CD4-positive, alpha-beta memory T cell (primary cell): Measurements from ENCODE around the gene ZNF396. TPM values are rescaled to one million over a fixed set of nuclear protein-coding genes. Genes with fewer than 3 reads are reported as not detected.

ENCODE experiments used
- CTCF ChIA-PET: fragments of 350-600 bp; sonication (Branson Sonifier 250); formaldehyde crosslinking; loops from one replicate; lab custom pipeline; 2021; ENCODE audit warnings: inconsistent platforms; ENCODE audit not compliant: partially characterized antibody; lab: Charles Lee
- POLR2A ChIA-PET: fragments of 350-600 bp; sonication (Branson Sonifier 250); formaldehyde crosslinking; loops from one replicate; lab custom pipeline; 2021; ENCODE audit not compliant: partially characterized antibody; lab: Charles Lee
- DNase-seq, 5 donors: peaks; one replicate each; pipeline versions ENCODE4 v3.0.0 to v3.0.0-alpha.2; 2020 to 2022; ENCODE audit warnings: mixed read lengths in 1 of 5
- H3K27ac ChIP-seq: one replicate; pipeline ENCODE4 v1.7.0; 2013; ENCODE audit warnings: low read depth, low read length
- H3K27me3 ChIP-seq: 2 replicates; pipeline ENCODE4 v1.7.0; 2013; ENCODE audit warnings: mild to moderate bottlenecking, low read length, moderate library complexity; ENCODE audit not compliant: insufficient read depth
- H3K36me3 ChIP-seq: 2 replicates; pipeline ENCODE4 v1.7.0; 2013; ENCODE audit warnings: mild to moderate bottlenecking, low read length, moderate library complexity; ENCODE audit not compliant: insufficient read depth
- H3K4me1 ChIP-seq: 2 replicates; pipeline ENCODE4 v1.7.0; 2013; ENCODE audit warnings: mild to moderate bottlenecking, low read length, moderate library complexity; ENCODE audit not compliant: insufficient read depth
- H3K4me3 ChIP-seq, 2 donors: one replicate each; pipeline ENCODE4 v1.7.0; 2013; ENCODE audit warnings: low read length in 2 of 2, mild to moderate bottlenecking in 1 of 2
- H3K9me3 ChIP-seq, 2 donors: one replicate each; pipeline ENCODE4 v1.7.0; 2013; ENCODE audit warnings: low read length in 2 of 2, control low read depth in 1 of 2; ENCODE audit not compliant: control insufficient read depth in 1 of 2
- H3K27ac Mint-ChIP-seq, 7 donors: one replicate each; pipeline ENCODE4 v1.8.0; 2020 to 2021; ENCODE audit warnings: mixed read lengths in 7 of 7, mild to moderate bottlenecking in 6 of 7, inconsistent platforms in 3 of 7, moderate library complexity in 3 of 7
- H3K27me3 Mint-ChIP-seq, 2 donors: one replicate each; pipeline ENCODE4 v1.8.0; 2020 to 2021; ENCODE audit warnings: mixed read lengths in 2 of 2
- H3K36me3 Mint-ChIP-seq, 2 donors: one replicate each; pipeline ENCODE4 v1.8.0; 2020 to 2021; ENCODE audit warnings: mixed read lengths in 2 of 2, inconsistent platforms in 1 of 2, mild to moderate bottlenecking in 1 of 2
- H3K4me1 Mint-ChIP-seq, 4 donors: one replicate each; pipeline ENCODE4 v1.8.0; 2020 to 2021; ENCODE audit warnings: mixed read lengths in 4 of 4, mild to moderate bottlenecking in 1 of 4
- H3K4me3 Mint-ChIP-seq, 8 donors: one replicate each; pipeline ENCODE4 v1.8.0; 2020 to 2021; ENCODE audit warnings: mixed read lengths in 8 of 8, mild to moderate bottlenecking in 7 of 8, moderate library complexity in 6 of 8, inconsistent platforms in 3 of 8
- H3K9me3 Mint-ChIP-seq, 8 donors: one replicate each; pipeline ENCODE4 v1.8.0; 2020 to 2021; ENCODE audit warnings: mixed read lengths in 8 of 8, mild to moderate bottlenecking in 5 of 8, inconsistent platforms in 3 of 8, moderate library complexity in 1 of 8
- intact Hi-C: fragments of 100-400 bp; cut with micrococcal nuclease; formaldehyde crosslinking; loops from one replicate; pipeline ENCODE4 v1.15.1; 2023
- polyA plus RNA-seq, 2 donors: library from polyadenylated mRNA; unstranded; fragments of 300-500 nt; fragmentation: Illumina TruSeq; gene quantifications; one replicate each; pipeline ENCODE4 v1.2.3, GENCODE V29; 2021
- total RNA-seq, 2 experiments: library from RNA; stranded (reverse); gene quantifications; one replicate each; pipeline ENCODE4 v1.2.3, GENCODE V29; 2021

The ZNF396 gene
- total and polyA plus RNA-seq, 4 experiments from 2014 or later: 1.1 to 7.3 (median 3.5) TPM

DNA sequence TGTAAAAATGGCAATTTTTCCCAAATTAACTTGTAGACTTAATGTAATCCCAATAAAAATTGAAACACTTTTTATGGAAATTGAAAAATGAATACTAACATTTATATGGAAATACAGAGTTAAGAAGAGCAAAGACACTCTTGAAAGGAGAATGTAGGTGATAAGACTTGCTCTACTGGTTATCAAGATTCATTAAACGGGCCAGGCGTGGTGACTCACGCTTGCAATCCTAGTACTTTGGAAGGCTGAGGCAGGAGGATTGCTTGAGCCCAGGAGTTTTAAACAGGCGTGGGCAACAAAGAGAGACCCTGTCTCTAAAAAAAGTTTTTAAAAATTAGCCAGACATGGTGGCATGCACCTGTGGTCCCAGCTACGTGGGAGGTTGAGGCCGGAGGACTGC, 29.5 kb upstream of the ZNF396 start:
- intact Hi-C loops: loop anchor here (1.0 kb wide), 1 partner anchor 175 kb away; no protein-coding TSS in a partner anchor
- Histone ChIP-seq H3K27ac (no peak overlapping the region), H3K27me3 (no peaks in the 10 kb centered on the region), H3K36me3 (no peaks in the 10 kb centered on the region), H3K9me3 (no peaks in the 10 kb centered on the region), H3K4me1 (no peaks in the 10 kb centered on the region), H3K4me3 (no peak overlapping the region)
- Mint-ChIP-seq H3K4me1 (peaks cover 0 to 3% (median 2%) of the 10 kb centered on the region in 4 donors), H3K27ac (no peak overlapping the region), H3K4me3 (no peak overlapping the region), H3K36me3 (no peaks in the 10 kb centered on the region), H3K27me3 (peaks cover 2 to 8% of the 10 kb centered on the region in 2 donors), H3K9me3 (no peaks in the 10 kb centered on the region)
- no peak for DNase-seq
- POLR2A ChIA-PET: no interaction called here
- CTCF ChIA-PET: interaction anchor here (1.2 kb wide), 2 partner anchors 9 to 174 kb away, joined by 4 read pairs; no protein-coding TSS in a partner anchor

- DNase-seq: no peak
- Histone ChIP-seq H3K4me1 (no peaks in the 10 kb centered on the region), H3K4me3 (no peak overlapping the region), H3K36me3 (no peaks in the 10 kb centered on the region), H3K27ac (no peak overlapping the region), H3K9me3 (no peaks in the 10 kb centered on the region), H3K27me3 (peaks cover 5% of the 10 kb centered on the region)
- H3K27ac Mint-ChIP-seq: no peak overlapping the region
- no peaks in the 10 kb centered on the region for H3K36me3 Mint-ChIP-seq
- ChIA-PET CTCF (interaction anchor here (1.1 to 5.7 kb wide), 3 partner anchors 9 to 12 kb away, joined by 4 to 35 read pairs (median 4); no protein-coding TSS in a partner anchor), POLR2A (no interaction called here)
- H3K4me3 Mint-ChIP-seq: no peak overlapping the region
- H3K27me3 Mint-ChIP-seq: peaks cover 14 to 19% of the 10 kb centered on the region in 2 donors
- peaks cover 0 to under 1% (median 0%) of the 10 kb centered on the region in 8 donors for H3K9me3 Mint-ChIP-seq
- intact Hi-C loops: no loop called here
- no peaks in the 10 kb centered on the region for H3K4me1 Mint-ChIP-seq
Observed at GRCh38 chr18:35397976-35398375, 20.8 kb upstream of the ZNF396 start.

GRCh38 chr18:35393716-35394115, 16.6 kb upstream of the ZNF396 start:
- H3K4me3 ChIP-seq: no peak overlapping the region
- no peaks in the 10 kb centered on the region for H3K36me3 ChIP-seq
- Mint-ChIP-seq H3K27me3 (peaks cover 11 to 25% of the 10 kb centered on the region in 2 donors), H3K9me3 (peaks cover 0 to 4% (median 0%) of the 10 kb centered on the region in 8 donors), H3K4me3 (no peak overlapping the region), H3K27ac (no peak overlapping the region), H3K4me1 (no peaks in the 10 kb centered on the region), H3K36me3 (no peaks in the 10 kb centered on the region)
- H3K9me3 ChIP-seq: no peaks in the 10 kb centered on the region
- H3K4me1 ChIP-seq: no peaks in the 10 kb centered on the region
- CTCF ChIA-PET: no interaction called here
- H3K27me3 ChIP-seq: peaks cover 1% of the 10 kb centered on the region
- intact Hi-C loops: no loop called here
- POLR2A ChIA-PET: no interaction called here
- no peak for DNase-seq
- H3K27ac ChIP-seq: no peak overlapping the region

DNA sequence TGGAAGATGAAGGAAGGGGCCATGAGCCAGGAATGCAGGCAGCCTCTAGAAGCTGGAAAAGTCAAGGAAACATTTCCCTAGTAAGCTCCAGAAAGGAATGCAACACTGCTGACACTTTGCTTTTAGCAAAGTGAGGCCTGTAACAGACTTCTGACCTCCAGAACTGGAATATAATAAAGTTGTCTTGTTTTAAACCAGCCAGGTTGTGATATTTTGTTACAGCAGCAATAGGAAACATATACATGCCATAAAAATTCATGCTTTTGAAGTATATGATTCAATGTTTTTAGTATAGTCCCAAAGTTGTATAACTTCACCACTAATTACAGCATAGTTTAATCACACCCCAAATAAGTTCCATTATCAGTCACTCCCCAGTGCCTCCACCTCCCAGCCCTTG, 15.2 kb upstream of the ZNF396 start:
- H3K4me1 Mint-ChIP-seq: no peaks in the 10 kb centered on the region
- H3K27me3 Mint-ChIP-seq: peaks cover 7 to 29% of the 10 kb centered on the region in 2 donors
- H3K9me3 Mint-ChIP-seq: peaks cover 0 to 4% (median 0%) of the 10 kb centered on the region in 8 donors
- Histone ChIP-seq H3K27me3 (peaks cover 5% of the 10 kb centered on the region), H3K36me3 (no peaks in the 10 kb centered on the region), H3K27ac (no peak overlapping the region), H3K9me3 (no peaks in the 10 kb centered on the region), H3K4me3 (no peak overlapping the region), H3K4me1 (no peaks in the 10 kb centered on the region)
- CTCF ChIA-PET: interaction anchor here (1.0 kb wide), 1 partner anchor 15 kb away, joined by 3 read pairs; no protein-coding TSS in a partner anchor
- POLR2A ChIA-PET: no interaction called here
- intact Hi-C loops: no loop called here
- H3K36me3 Mint-ChIP-seq: no peaks in the 10 kb centered on the region
- no peak for DNase-seq
- no peak overlapping the region for H3K27ac Mint-ChIP-seq
- no peak overlapping the region for H3K4me3 Mint-ChIP-seq

- no peaks in the 10 kb centered on the region for H3K36me3 ChIP-seq
- CTCF ChIA-PET: interaction anchor here (0.7 kb wide), 1 partner anchor 12 kb away, joined by 3 read pairs; no protein-coding TSS in a partner anchor
- Mint-ChIP-seq H3K27me3 (peaks cover 5 to 31% of the 10 kb centered on the region in 2 donors), H3K27ac (no peak overlapping the region), H3K4me1 (peaks cover 0 to 4% (median 2%) of the 10 kb centered on the region in 4 donors), H3K36me3 (no peaks in the 10 kb centered on the region), H3K4me3 (no peak overlapping the region), H3K9me3 (peaks cover 0 to 4% (median 0%) of the 10 kb centered on the region in 8 donors)
- H3K27ac ChIP-seq: no peak overlapping the region
- POLR2A ChIA-PET: no interaction called here
- peaks cover 5% of the 10 kb centered on the region for H3K4me1 ChIP-seq
- no peak for DNase-seq
- intact Hi-C loops: no loop called here
- H3K9me3 ChIP-seq: no peaks in the 10 kb centered on the region
- no peak overlapping the region for H3K4me3 ChIP-seq
- H3K27me3 ChIP-seq: peaks cover 5% of the 10 kb centered on the region
Observed at GRCh38 chr18:35390951-35391700, 14.0 kb upstream of the ZNF396 start.

DNA sequence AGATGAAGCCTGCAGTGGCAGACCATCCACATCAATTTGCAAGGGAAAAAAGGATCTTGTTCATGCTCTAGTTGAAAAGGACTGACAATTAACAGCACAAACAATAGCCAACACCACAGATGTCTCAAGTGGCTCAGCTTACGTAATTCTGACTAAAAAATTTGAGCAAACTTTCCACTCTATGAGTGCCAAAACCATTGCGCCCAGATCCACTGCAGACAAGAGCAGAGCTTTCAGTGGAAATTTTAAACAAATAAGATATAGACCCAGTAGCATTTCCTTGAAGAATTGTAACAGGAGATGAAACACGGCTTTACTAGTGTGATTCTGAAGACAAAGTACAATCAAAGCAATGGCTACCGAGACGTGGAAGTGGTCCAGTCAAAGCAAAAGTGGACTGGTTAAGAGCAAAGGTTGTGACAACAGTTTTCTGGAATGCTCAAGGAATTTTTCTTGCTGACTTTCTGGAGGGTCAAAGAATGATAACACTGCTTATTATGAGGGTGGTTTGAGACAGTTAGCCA, 12.0 kb upstream of the ZNF396 start:
- intact Hi-C loops: no loop called here
- DNase-seq: no peak
- H3K4me3 Mint-ChIP-seq: no peak overlapping the region
- Histone ChIP-seq H3K27ac (no peak overlapping the region), H3K4me1 (peaks cover 5% of the 10 kb centered on the region), H3K36me3 (no peaks in the 10 kb centered on the region), H3K9me3 (no peaks in the 10 kb centered on the region), H3K27me3 (peaks cover 5% of the 10 kb centered on the region), H3K4me3 (no peak overlapping the region)
- H3K27ac Mint-ChIP-seq: no peak overlapping the region
- ChIA-PET CTCF (no interaction called here), POLR2A (no interaction called here)
- H3K27me3 Mint-ChIP-seq: peaks cover 5 to 27% of the 10 kb centered on the region in 2 donors
- peaks cover 0 to 4% (median 2%) of the 10 kb centered on the region in 4 donors for H3K4me1 Mint-ChIP-seq
- peaks cover 0 to 4% (median 0%) of the 10 kb centered on the region in 8 donors for H3K9me3 Mint-ChIP-seq
- H3K36me3 Mint-ChIP-seq: no peaks in the 10 kb centered on the region

GRCh38 chr18:35387152-35387571, 10.0 kb upstream of the ZNF396 start:
- Histone ChIP-seq H3K27ac (no peak overlapping the region), H3K4me1 (peaks cover 5% of the 10 kb centered on the region), H3K9me3 (no peaks in the 10 kb centered on the region), H3K27me3 (peaks cover 5% of the 10 kb centered on the region), H3K36me3 (no peaks in the 10 kb centered on the region), H3K4me3 (no peak overlapping the region)
- ChIA-PET CTCF (interaction anchor here (0.9 to 5.9 kb wide), 27 partner anchors 8 to 584 kb away, joined by 3 to 50 read pairs (median 5); partner anchors contain the start of genes ZNF24 and ZNF396), POLR2A (interaction anchor here (1.5 kb wide), 1 partner anchor 43 kb away, joined by 5 read pairs; the partner anchor contains the start of gene ZNF24)
- Mint-ChIP-seq H3K4me1 (peaks cover 0 to 4% (median 2%) of the 10 kb centered on the region in 4 donors), H3K27ac (no peak overlapping the region), H3K27me3 (peaks cover 8 to 25% of the 10 kb centered on the region in 2 donors), H3K36me3 (no peaks in the 10 kb centered on the region), H3K4me3 (no peak overlapping the region), H3K9me3 (peaks cover 0 to 2% (median 0%) of the 10 kb centered on the region in 8 donors)
- intact Hi-C loops: loop anchor here (1.0 to 2.0 kb wide), 2 partner anchors 156 to 360 kb away; no protein-coding TSS in a partner anchor
- no peak for DNase-seq
